Activated T-helper 1 cell treated with Interleukin-2 at 50 U/mL for 16 hours (primary cell): ENCODE results near the gene SPANXN2.
"Not testable (repeated sequence)": the region's sequence is repeated elsewhere in the genome, so short reads cannot be mapped to it uniquely, and the experiment has no call there.

Experiments
- DNase-seq: peaks from one replicate; pipeline ENCODE4 v3.0.0-alpha.2; 2020; ENCODE audit warnings: low read depth

The SPANXN2 gene

GRCh38 chrX:143720652-143721051 is at the start of gene SPANXN2:
TSS of gene SPANXN2 (minus strand) at chrX:143720752. CDS start at chrX:143720668, 84 bp downstream.
- DNase-seq, result not testable (repeated sequence)

GRCh38 chrX:143768976-143769375 is 48.4 kb upstream of the SPANXN2 start:
- no peak for DNase-seq

- DNase-seq, result not testable (repeated sequence)
Measured at GRCh38 chrX:143767789-143768188, 47.2 kb upstream of the SPANXN2 start.

- no peak for DNase-seq
Measured at GRCh38 chrX:143757887-143758286, 37.3 kb upstream of the SPANXN2 start.

GRCh38 chrX:143757375-143757774 is 36.8 kb upstream of the SPANXN2 start:
- no peak for DNase-seq

- DNase-seq, result no peak
Measured at GRCh38 chrX:143754183-143754582, 33.6 kb upstream of the SPANXN2 start.

- DNase-seq, result no peak
Measured at GRCh38 chrX:143733866-143734265, 13.3 kb upstream of the SPANXN2 start.

- no peak for DNase-seq
Measured at GRCh38 chrX:143726296-143726695, 5.7 kb upstream of the SPANXN2 start.

- DNase-seq, result no peak
Measured at GRCh38 chrX:143701460-143701859, 19.1 kb downstream of the SPANXN2 start.

GRCh38 chrX:143694885-143695284 is 25.7 kb downstream of the SPANXN2 start:
- DNase-seq, result no peak

- no peak for DNase-seq
Measured at GRCh38 chrX:143683486-143683885, 37.1 kb downstream of the SPANXN2 start.

GRCh38 chrX:143674926-143675325 is 45.6 kb downstream of the SPANXN2 start:
- no peak for DNase-seq

GRCh38 chrX:143669395-143669794 is 51.2 kb downstream of the SPANXN2 start:
- no peak for DNase-seq

GRCh38 chrX:143664302-143664701 is 56.2 kb downstream of the SPANXN2 start:
- no peak for DNase-seq

GRCh38 chrX:143663755-143664154 is 56.8 kb downstream of the SPANXN2 start:
- no peak for DNase-seq
